Measurements from ENCODE around the gene HFM1. TPM values are rescaled to one million over a fixed set of nuclear protein-coding genes. Genes with fewer than 3 reads are reported as not detected.

The HFM1 gene
- total and polyA plus RNA-seq, 2 donors (not counting 1 experiment from before 2014, with no cell fraction given): 0.23 to 0.83 TPM

DNA sequence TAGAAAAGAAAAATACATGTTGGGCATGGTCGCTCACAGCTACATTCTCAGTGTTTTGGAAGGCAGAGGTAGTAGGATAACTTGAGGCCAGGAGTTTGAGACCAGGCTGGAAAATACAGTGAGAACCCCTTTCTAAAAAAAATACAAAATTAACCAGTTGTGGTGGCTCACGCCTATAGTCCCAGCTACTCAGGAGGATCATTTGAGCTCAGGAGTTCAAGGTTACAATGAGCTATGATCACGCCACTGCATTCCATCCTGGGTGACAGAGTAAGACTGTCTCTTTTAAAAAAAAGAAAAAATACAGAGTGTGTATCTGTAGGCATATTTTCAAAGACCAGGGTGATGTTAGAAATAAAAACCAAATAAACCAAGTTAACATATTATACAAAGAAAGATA is 57.8 kb downstream of the HFM1 start:
- no peaks in the 10 kb centered on the region for H4K20me1 ChIP-seq (ENCODE audit: control insufficient read depth, extremely low read depth, insufficient read depth, low read length)
- no peaks in the 10 kb centered on the region for H3K27me3 ChIP-seq (ENCODE audit: control insufficient read depth, insufficient read depth, low read length)
- TF ChIP-seq EZH2 (IDR thresholded peaks at IDR 0.05; ENCODE audit: low read length, missing control alignments): no peak
- TF ChIP-seq, protein P1, sequence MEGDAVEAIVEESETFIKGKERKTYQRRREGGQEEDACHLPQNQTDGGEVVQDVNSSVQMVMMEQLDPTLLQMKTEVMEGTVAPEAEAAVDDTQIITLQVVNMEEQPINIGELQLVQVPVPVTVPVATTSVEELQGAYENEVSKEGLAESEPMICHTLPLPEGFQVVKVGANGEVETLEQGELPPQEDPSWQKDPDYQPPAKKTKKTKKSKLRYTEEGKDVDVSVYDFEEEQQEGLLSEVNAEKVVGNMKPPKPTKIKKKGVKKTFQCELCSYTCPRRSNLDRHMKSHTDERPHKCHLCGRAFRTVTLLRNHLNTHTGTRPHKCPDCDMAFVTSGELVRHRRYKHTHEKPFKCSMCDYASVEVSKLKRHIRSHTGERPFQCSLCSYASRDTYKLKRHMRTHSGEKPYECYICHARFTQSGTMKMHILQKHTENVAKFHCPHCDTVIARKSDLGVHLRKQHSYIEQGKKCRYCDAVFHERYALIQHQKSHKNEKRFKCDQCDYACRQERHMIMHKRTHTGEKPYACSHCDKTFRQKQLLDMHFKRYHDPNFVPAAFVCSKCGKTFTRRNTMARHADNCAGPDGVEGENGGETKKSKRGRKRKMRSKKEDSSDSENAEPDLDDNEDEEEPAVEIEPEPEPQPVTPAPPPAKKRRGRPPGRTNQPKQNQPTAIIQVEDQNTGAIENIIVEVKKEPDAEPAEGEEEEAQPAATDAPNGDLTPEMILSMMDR (conservative IDR thresholded peaks at IDR 0.05 in 1 of 2, IDR thresholded peaks at IDR 0.05 in 1 of 2; ENCODE audit: low read depth in 1 of 2, low read length in 2 of 2): no peak
- DNase-seq (ENCODE audit: low read depth in 2 of 2): no peak
- no peaks in the 10 kb centered on the region for H3K9me3 ChIP-seq (ENCODE audit: control insufficient read depth, insufficient read depth, low read depth, low read length)
- H3K4me2 ChIP-seq (ENCODE audit: extremely low read depth, insufficient read depth, low read length): no peak overlapping the region
- H3K79me2 ChIP-seq (ENCODE audit: control insufficient read depth, insufficient read depth, low read length): no peaks in the 10 kb centered on the region
- H3K27ac ChIP-seq (ENCODE audit: insufficient read depth, low read length): no peak overlapping the region
- no peaks in the 10 kb centered on the region for H3K4me1 ChIP-seq (ENCODE audit: control insufficient read depth, extremely low read depth, insufficient read depth, low read length)
- no peak overlapping the region for H3K9ac ChIP-seq (ENCODE audit: insufficient read depth, low read length)
- H3K4me3 ChIP-seq (replicated peaks in 1 of 4; ENCODE audit: control extremely low read depth in 1 of 4, insufficient read depth in 1 of 4, low read depth in 3 of 4, low read length in 4 of 4): no peak overlapping the region
- no peak overlapping the region for H2AFZ ChIP-seq (ENCODE audit: low read length)
- H3K36me3 ChIP-seq (ENCODE audit: control insufficient read depth, insufficient read depth, low read length): no peaks in the 10 kb centered on the region

DNA sequence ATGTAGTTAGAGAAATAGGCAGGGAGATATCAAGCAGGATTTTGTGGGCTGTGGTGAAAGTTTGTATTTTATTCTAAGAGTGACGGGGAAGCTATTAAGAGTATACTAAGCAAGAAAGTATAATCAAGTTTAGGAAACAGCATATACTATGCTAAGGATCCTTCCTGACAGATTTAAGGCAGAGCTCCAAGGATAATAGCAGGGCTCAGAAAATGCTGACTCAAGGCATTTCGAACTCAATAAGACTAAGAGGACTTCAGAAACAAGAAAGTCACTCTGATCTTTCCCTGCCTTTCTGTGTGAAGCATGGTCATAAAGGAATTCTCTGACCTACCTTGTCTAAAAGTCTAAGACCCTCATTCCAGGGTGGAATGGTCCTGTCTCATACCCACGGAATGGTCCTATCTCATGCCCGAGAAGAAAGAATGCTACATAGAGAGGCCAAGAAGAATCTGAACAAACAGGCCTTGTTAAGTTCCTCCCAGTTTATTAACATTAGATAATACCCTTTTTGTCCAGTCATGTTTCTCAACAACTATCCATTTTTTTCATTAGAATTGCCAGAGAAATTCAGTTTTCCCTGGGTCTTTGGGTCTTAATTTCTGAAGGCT is 59.1 kb downstream of the HFM1 start:
- Histone ChIP-seq H3K9me3 (ENCODE audit: control insufficient read depth, insufficient read depth, low read depth, low read length) (no peaks in the 10 kb centered on the region), H3K9ac (ENCODE audit: insufficient read depth, low read length) (no peak overlapping the region), H3K4me3 (replicated peaks in 1 of 4; ENCODE audit: control extremely low read depth in 1 of 4, insufficient read depth in 1 of 4, low read depth in 3 of 4, low read length in 4 of 4) (no peak overlapping the region), H4K20me1 (ENCODE audit: control insufficient read depth, extremely low read depth, insufficient read depth, low read length) (no peaks in the 10 kb centered on the region), H3K36me3 (ENCODE audit: control insufficient read depth, insufficient read depth, low read length) (no peaks in the 10 kb centered on the region), H3K4me1 (ENCODE audit: control insufficient read depth, extremely low read depth, insufficient read depth, low read length) (no peaks in the 10 kb centered on the region), H3K27ac (ENCODE audit: insufficient read depth, low read length) (no peak overlapping the region), H3K27me3 (ENCODE audit: control insufficient read depth, insufficient read depth, low read length) (no peaks in the 10 kb centered on the region), H3K4me2 (ENCODE audit: extremely low read depth, insufficient read depth, low read length) (no peak overlapping the region), H2AFZ (ENCODE audit: low read length) (no peak overlapping the region), H3K79me2 (ENCODE audit: control insufficient read depth, insufficient read depth, low read length) (no peaks in the 10 kb centered on the region)
- peak in 1 of 2 donors; percentile 34 for DNase-seq (ENCODE audit: low read depth in 2 of 2)
- TF ChIP-seq, protein P1 (conservative IDR thresholded peaks at IDR 0.05 in 1 of 2, IDR thresholded peaks at IDR 0.05 in 1 of 2; ENCODE audit: low read depth in 1 of 2, low read length in 2 of 2): no peak
- TF ChIP-seq EZH2 (IDR thresholded peaks at IDR 0.05; ENCODE audit: low read length, missing control alignments): no peak

DNA sequence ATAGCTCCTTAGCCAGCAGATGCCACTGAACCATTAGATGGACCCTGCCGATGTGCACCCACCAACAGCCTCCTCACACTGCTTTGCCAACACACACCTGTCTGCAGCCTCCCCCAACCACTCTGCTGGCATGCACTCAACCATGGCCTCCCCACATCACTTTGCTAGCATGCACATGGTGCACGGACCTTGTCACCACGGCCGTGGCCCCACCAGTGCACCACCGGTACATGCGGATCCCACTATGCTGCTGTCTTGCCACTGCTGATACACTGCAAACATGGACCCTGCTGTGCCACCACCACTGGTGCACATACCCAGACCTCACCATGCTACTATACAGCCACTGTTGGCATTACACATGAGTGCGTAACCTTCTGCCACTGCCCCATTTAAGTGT is 66.1 kb downstream of the HFM1 start:
- Histone ChIP-seq H4K20me1 (ENCODE audit: control insufficient read depth, extremely low read depth, insufficient read depth, low read length) (no peaks in the 10 kb centered on the region), H3K79me2 (ENCODE audit: control insufficient read depth, insufficient read depth, low read length) (no peaks in the 10 kb centered on the region), H3K36me3 (ENCODE audit: control insufficient read depth, insufficient read depth, low read length) (no peaks in the 10 kb centered on the region), H3K27me3 (ENCODE audit: control insufficient read depth, insufficient read depth, low read length) (no peaks in the 10 kb centered on the region), H3K27ac (ENCODE audit: insufficient read depth, low read length) (no peak overlapping the region), H3K4me2 (ENCODE audit: extremely low read depth, insufficient read depth, low read length) (no peak overlapping the region), H3K9me3 (ENCODE audit: control insufficient read depth, insufficient read depth, low read depth, low read length) (no peaks in the 10 kb centered on the region), H3K9ac (ENCODE audit: insufficient read depth, low read length) (no peak overlapping the region), H3K4me3 (replicated peaks in 1 of 4; ENCODE audit: control extremely low read depth in 1 of 4, insufficient read depth in 1 of 4, low read depth in 3 of 4, low read length in 4 of 4) (no peak overlapping the region), H3K4me1 (ENCODE audit: control insufficient read depth, extremely low read depth, insufficient read depth, low read length) (no peaks in the 10 kb centered on the region), H2AFZ (ENCODE audit: low read length) (no peak overlapping the region)
- no peak for TF ChIP-seq EZH2 (IDR thresholded peaks at IDR 0.05; ENCODE audit: low read length, missing control alignments)
- TF ChIP-seq, protein P1 (conservative IDR thresholded peaks at IDR 0.05 in 1 of 2, IDR thresholded peaks at IDR 0.05 in 1 of 2; ENCODE audit: low read depth in 1 of 2, low read length in 2 of 2): no peak
- no peak for DNase-seq (ENCODE audit: low read depth in 2 of 2)
